ENCODE results near the gene SIPA1L3.
A peak's percentile ranks its signal among the peaks of the same experiment; 100 is the strongest.

Gene SIPA1L3

DNA sequence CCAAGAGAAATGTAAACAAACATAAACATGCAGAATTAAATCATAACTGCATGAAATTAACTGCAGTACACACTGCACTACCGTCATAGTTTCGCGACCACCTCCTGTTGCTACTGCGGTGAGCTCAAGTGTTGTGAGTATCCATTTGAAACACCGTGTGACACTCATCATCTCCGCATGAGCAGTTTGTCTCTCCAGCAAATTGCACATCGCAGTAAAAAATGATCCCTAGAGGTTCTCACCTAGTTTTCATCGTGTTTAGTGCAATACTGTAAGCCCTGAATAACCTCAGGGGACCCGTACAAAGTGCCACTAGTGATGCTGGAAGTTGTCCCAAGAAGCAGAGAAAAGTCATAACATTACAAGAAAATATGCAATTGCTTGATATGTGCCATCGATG is 169.3 kb downstream of the SIPA1L3 start:
- no peak for DNase-seq

DNA sequence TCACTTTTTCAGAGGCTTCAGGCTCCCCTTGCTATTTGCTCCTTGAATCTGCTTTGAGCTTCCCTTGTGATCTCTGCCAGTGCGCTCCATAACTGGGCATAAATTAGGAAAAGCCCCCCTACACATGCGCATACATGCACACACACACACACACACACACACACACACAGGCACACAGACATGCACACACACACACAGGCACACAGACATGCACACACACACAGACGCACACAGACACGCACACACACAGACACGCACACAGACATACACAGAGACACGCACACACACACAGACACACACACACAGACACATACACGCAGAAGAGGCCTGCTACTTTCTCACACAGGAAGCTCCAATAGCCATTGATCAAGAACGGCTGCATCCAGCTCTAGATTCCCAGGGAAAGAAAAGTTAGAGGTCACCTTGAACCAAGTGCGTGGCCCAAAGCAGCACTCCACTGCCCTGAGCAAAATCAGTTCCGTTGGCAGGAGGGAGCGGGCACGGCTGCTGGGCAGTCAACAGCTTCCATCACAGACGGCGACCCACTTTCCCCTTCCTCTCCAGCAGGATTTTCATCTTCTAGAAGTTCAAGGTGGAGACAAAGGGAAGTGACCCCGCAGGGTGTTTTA is 171.4 kb downstream of the SIPA1L3 start:
- DNase-seq: no peak

DNA sequence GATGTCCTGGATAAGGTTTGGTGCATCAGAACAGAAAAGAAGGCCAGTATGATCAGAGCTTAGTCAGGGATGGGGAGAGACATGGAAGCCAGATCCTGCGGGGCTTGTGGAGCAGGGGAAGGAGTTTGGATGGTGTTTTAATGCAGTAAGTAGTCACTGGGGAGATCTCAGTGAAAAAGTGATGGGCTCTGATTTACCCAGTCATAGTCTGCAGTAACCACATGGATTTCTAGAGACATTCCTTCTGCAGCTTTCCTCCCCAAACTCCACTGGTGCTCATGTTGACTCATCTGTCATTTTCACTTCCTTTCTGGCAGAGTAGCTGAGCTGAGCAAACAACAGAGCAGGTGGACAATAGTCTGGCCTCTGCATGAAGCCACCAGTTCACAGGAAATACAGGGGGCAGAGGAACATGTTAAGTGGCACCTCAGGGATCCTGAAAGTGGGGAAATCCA is 172.9 kb downstream of the SIPA1L3 start:
- DNase-seq: peak in 1 of 2 experiments; percentile 20

DNA sequence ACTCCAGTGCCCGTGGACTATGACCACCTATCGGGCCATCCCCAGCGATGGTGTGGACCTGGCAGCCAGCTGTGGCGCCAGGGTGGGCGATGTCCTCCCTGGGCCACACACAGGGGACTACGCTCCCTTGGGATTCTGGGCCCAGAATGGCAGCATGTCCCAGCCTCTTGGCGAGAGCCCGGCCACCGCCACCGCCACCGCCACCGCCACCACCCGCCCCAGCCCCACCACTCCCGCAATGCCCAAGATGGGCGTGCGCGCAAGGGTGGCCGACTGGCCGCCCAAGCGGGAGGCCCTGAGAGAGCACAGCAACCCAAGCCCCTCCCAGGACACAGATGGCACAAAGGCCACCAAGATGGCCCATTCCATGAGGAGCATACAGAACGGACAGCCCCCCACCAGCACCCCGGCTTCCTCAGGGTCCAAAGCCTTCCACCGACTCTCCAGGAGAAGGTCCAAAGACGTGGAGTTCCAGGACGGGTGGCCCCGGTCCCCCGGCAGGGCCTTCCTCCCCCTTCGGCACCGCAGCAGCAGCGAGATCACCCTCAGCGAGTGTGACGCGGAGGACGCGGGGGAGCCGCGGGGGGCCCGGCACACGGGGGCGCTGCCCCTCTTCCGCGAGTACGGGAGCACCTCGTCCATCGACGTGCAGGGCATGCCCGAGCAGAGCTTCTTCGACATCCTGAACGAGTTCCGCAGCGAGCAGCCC is 174.7 kb downstream of the SIPA1L3 start:
- no peak for DNase-seq

DNA sequence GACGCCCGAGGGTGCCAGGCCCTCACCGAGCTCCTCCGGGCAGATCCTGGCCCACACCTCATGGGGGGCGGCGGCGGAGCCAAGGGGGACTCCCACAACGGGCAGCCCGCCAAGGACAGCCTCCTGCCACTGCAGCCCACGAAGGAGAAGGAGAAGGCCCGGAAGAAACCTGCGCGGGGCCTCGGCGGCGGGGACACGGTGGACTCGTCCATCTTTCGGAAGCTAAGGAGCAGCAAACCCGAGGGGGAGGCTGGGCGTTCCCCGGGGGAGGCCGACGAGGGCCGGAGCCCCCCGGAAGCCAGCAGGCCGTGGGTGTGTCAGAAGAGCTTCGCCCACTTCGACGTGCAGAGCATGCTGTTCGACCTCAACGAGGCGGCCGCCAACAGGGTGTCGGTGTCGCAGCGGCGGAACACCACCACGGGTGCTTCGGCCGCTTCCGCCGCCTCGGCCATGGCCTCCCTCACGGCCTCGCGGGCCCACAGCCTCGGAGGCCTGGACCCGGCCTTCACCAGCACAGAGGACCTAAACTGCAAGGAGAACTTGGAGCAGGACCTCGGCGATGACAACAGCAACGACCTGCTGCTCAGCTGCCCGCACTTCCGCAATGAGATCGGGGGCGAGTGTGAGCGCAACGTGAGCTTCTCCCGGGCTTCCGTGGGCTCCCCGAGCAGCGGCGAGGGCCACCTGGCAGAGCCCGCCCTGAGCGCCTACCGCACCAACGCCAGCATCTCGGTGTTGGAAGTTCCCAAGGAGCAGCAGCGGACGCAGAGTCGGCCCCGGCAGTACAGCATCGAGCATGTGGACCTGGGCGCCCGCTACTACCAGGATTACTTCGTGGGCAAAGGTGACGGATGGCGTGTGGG is 175.5 kb downstream of the SIPA1L3 start:
- no peak for DNase-seq

DNA sequence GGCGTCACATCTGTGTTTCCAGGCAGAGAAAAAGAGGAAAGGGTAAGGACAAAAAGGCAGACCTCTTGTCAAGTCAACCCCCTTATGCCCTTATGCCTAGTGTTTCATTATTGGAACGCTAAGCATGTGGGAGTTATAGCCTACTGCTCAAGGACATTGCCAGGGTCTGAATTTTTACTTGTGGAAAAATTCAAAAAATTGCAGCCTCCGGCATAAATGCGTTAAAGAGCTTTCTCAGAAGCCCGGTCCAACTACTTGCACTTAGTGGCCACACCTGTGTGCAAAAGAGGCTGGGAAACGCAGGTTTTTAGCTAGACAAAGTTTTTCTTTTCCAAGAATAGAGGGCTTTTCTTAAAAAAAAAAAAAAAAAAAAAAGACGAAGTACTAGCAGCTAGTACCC is 177.2 kb downstream of the SIPA1L3 start:
- DNase-seq: no peak

DNA sequence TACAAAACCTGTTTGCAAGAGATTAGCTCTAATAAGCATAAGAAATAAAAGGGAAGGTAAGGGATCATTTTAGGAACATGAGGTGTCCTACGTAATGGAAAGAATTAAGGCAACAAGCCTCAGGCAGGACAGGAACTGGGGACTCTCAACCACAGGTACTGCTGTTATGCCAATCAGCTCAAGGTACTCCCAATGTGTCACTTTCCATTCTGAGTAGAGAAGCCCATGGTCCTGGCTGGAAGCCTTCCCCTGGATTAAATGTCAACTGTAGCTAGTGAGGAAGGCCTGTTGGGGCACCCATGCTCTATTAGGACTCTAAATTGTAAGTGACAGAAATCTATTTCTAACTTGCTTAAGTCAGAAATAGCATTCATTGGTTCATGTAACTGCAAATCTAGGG is 182.4 kb downstream of the SIPA1L3 start:
- DNase-seq: no peak

DNA sequence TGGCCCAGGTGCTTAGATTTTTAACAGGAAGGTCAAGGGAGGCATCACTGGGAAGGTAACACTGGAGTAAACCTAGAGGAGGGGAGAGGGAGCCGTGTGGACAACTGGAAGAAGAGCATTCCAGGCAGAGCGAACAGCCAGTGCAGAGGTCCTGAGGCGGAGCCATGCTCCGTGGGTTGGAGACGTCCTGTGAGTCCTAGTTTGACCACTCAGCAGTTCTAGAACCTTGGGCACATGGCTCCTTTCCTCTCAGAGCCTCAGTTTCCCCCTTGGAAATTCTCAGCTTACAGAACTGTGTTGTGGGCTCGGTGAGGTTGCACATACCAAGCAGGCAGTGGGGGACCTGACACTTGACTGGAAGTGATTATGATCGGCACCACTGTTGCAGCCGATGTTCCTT is 186.1 kb downstream of the SIPA1L3 start:
- no peak for DNase-seq

DNA sequence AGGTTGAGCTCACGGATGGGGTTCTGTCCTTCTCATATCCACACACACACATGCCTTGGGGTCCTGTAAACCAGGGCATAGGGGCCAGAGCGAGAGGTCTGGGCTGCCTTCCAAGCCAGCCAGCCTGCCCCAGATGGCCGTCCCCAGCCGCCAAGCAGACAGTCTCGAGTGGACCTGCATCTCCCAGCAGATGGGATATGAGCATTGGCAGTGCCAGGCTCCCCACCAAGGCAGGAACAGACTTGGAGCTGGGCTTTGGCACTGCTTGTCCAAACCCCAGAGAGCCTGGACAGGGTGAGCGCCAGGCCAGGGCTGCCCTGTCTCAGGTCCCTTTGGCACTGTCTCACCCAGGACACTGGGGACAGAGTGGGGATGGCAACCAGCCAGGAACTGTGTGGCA is 186.6 kb downstream of the SIPA1L3 start:
- DNase-seq: peak; percentile 67 to 97

DNA sequence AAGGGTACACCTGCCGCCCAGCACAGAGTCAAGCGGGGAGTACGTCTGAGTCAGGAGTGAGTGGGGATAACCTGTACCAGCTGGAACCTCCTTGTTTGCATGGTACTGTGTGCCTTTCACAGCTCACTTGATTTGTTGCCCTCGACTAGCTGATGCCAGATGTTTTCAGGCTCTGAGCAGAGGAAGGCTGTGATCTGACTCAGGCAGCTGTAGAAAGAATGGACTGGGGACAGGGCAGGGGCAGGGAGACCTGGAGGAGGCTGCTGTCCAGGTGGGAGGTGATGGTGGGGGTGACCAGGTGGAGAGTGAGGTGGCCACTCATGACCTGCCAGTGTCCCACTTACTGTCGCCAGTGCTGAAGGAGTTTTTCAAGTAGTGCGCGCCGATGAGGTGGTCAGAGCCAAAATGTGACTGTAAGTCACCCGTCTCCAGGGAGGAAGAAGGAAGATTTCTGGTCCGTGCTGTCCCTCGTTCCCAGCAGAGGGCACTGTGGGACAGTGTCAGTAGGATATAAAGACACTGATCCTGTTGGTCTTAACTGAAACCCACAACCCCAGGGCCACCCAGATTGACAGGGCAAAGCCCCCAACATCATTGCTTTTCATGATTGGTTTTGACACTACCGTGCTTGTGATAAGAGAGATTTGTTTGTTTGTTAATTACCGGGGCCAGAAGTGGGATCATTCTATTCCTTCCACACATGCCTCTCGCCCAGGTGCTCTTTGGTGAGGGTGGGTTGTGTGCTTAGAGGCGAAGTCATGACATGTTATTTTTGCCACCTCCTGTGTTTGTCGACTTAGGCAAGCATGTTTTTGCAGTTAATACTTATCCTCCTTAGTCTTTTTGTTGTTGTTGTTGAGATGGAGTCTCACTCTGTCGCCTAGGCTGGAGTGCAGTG is 188.7 kb downstream of the SIPA1L3 start:
- DNase-seq: peak; percentile 71 to 79

DNA sequence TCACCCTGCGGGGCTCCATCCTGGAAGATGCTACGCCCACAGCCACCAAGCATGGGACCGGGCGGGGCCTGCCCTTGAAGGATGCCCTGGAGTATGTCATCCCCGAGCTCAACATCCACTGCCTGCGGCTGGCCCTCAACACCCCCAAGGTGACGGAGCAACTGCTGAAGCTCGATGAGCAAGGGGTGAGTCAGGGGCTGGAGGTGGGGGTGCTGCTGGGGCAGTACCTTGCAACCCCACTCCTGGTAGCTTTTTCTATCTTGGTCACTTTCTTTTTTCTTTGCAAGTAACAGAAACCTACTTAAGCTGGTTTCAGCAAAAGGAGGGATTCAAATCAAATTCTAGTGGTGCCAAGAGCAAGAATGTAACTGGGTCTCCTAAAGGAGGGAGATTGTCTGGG is 193.0 kb downstream of the SIPA1L3 start:
- DNase-seq: no peak

DNA sequence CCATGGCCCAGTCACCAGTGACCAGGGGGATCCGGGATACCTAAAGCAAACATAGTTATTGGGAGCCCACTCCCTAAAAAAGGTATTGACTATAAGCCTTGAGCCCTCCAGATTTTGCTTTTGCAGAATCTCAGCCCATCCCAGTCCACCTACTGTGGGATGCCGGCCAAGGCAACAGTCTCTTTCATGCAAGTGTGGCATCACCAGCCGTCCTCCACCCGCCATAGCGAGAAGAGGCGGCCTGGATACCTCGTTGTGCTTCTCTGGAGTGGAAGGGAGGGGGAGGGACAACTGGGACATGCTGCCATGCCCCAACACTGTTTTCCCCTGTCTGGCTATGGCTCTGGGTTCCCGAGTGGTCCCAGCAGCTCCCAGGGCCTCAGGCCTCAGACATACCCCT is 193.6 kb downstream of the SIPA1L3 start:
- DNase-seq: no peak

DNA sequence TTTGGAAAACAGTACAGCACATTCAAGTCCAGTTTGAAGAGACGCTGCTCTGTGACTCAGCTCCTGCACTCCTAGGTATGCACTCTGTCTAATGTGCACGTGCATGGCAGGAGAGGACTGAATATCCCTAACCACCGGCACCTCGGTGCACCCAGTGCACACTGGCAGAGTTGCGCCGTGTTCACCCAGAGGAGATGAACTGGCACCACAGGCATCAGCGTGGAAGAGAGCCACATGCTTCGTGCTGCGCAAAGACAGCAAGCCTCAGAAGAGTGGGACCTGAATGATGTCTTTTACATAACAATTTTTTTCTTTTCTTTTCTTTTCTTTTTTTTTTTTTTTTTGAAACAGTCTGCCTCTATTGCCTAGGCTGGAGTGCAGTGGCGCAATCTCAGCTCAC is 194.7 kb downstream of the SIPA1L3 start:
- DNase-seq: no peak

DNA sequence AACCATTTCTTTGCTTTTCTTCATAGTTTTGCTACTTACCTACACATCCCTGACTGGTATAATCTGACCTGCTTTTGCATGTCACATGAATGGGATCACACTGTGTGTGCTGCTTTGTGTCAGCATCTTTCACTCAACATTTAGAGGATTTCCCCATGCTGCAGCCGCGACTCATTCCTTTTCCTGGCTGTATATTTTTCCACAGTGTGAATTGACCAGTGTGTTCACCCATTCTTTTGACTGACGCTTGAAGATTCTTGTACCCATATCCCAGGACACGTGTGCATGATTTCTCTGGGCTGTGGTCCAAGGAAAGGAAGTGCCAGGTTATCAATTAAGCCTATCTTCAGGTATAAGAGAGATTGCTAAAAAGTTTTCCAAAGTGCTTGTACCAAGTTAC is 198.6 kb downstream of the SIPA1L3 start:
- no peak for DNase-seq

DNA sequence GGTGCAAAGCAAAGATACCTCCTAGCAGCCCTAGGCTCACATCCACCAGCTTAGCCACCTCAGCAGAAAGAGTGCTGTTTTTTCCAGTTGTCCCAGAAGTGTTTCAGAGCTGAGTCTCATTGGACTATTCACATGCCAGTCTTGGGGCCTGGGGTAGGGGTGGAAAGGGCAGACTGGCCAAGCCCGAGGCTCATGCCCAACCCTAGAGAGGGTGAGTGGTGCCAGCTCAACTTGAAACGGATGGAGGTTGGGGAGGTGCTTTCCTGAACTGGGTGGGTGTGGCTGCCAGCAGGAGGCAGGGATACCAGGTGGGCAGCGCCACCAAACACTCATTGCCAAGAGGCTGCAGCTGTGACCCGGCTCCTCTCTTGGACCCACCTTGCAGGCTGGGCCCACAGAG is 200.1 kb downstream of the SIPA1L3 start:
- no peak for DNase-seq

DNA sequence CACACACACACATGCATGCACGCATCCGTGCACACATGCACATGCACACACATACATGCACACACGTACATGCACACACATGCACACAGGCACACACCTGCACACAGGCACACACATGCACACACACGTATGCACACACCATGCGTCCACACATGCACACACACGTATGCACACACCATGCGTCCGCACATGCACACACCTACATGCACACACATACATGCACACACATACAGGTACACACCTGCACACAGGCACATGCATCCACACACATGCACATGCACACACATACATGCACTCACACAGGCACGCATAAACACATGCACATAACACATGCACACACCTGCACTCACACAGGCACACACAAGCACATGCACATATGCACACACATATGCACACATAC is 204.9 kb downstream of the SIPA1L3 start:
- no peak for DNase-seq

DNA sequence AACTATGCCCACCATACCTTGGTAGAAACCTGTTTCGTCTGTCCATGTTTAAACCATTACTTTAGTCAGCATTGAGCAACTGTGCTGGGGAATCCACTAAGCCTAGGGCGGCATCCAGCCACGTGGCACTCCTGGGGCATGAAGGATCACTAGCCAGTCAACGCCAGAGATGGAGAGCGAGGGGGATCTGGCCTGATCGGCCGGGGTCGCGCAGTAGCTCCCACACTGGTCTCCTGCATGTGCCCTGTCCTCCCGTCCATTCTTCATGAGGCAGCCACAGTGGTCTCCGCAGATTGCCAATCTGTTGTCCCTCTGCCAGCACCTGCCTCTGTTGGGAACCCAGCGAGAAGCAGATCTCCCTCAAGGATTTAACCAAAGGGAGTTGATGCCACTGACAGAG is 207.6 kb downstream of the SIPA1L3 start:
- DNase-seq: no peak

DNA sequence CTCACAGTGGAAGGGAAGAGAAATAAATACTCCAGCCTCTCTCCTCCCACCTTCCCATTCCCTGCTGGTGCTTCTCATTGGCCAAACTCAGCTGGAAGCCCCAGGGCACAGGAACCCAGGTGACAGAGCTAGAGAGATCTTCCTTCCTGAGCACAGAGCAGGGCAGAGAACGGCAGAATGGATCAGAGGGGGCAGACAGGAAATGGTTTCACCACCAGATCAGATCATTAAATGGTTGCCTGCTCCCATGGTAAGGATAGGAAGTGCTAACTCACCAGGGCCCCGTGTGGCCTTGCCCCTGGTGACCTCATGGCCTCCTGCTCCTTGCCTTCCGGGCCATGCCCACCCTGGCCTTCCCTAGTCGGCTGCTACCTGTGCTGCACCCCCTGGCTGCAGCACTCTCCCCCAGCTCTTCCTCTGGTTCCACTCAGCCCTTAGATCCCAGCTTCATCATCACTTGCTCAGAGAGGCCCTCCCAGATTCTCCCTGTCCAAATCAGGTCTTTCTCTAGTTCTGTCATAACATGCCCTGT is 208.3 kb downstream of the SIPA1L3 start:
- no peak for DNase-seq

DNA sequence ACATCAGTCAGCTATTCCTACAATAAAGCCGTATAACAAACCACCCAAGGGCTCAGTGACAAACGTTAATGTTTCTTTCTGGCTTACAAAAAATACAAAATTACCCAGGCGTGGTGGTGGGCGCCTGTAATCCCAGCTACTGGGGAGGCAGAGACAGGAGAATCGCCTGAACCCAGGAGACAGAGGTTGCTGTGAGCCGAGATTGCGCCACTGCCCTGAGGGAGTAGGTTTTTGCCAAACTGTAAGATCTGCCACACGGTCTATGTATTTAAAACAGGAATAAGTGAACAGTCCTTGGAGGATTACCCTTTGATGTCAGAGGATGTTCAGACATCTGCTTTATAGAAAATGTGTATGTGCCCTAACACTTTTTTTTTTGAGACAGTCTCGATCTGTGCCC is 211.2 kb downstream of the SIPA1L3 start:
- DNase-seq: no peak

DNA sequence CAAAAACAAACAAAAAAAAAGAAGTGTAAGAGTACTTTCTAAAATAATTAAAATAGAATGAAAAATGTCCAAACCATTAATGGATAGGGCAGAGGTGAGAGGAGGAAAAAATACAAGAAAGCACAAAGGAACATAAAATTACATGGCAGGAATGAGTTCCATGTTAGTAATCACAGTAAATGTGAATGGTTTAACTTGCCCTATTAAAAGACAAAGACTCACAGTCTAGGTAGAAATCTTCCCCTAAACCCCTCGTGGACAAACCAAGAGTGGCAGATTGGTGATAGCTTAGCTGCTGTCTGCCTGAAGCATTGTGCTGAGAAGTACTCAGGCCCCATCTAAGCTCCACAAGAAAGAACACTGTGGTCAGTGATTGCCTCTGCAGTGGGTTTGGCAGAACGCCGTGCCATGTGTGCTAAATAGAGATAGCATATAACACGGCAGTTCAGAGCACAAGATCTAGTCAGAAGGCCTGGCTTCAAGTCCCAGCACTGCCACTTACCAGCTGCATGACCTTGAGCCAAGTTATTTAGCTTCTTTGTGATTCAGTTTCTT is 213.5 kb downstream of the SIPA1L3 start:
- DNase-seq: no peak

DNA sequence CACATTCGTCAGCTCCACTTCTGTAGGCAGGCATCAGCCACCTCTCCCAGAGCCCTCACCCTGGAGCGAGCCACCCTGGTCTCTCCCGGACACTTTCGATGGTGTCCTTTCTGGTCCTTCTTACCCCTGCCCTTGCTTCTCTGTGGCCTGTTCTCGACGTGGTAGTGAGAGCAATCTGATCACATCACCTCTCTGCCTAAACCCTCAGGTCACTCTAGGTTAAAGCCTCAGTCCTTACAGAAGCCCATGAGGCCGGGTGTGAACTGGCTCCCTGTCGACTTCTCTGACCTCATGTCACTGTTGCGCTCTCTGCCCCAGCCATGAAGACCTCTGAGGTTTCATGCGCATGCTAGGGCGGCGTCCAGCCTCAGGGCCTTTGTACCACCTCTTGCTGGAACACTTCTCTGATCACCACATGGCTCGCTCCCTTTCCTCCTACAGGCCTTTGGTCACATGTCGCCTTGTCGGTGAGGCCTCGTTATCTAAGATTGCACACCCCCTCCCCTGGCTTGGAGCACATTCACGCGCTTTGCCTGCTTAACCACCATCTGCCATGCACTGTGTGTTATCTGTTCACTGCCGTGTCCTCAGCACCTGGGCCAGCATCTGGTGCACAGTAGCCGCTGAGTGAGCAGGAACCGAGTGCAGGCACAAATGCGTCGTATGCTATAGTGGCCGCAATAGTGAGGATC is 215.5 kb downstream of the SIPA1L3 start:
- DNase-seq: peak in 1 of 2 experiments; percentile 8

DNA sequence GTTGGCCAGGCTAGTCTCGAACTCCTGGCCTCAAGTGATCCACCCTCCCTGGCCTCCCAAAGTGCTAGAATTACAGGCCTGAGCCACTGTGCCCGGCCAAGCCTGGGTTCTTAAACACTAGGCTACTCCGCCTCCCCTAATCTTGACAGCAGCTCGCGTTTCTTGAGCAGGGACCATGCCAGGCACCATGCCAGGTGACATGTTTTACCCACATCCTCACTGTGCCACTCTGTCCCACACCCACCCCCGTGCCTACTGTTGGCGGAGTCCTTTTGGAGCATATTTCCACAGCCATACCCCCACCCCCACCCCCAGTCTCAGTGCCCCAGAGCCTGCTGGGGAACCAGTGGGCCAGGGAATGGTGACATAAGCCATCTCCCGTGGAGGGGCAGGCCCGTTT is 218.2 kb downstream of the SIPA1L3 start:
- no peak for DNase-seq

Data from NCI-H446 (cell line).